Fibroblast of pulmonary artery (primary cell): ENCODE results near the gene GHRHR.
A peak's percentile ranks its signal among the peaks of the same experiment; 100 is the strongest.

ENCODE experiments used
- DNase-seq: peaks from one replicate; pipeline ENCODE4 v3.0.0-alpha.2; 2010; ENCODE audit warnings: low read depth
- H3K4me3 ChIP-seq: replicated peaks from 2 replicates; pipeline ENCODE4 v1.5.1; 2011; ENCODE audit warnings: low read depth, mild to moderate bottlenecking, control low read depth, low read length, moderate library complexity
- CTCF ChIP-seq: IDR thresholded peaks from 2 replicates; pipeline ENCODE4 v1.5.1; 2011; ENCODE audit warnings: mild to moderate bottlenecking, control low read depth, low read length, inconsistent platforms; ENCODE audit errors: missing control alignments

The GHRHR gene

GRCh38 chr7:30983042-30983913, 19.5 kb downstream of the GHRHR start:
- DNase-seq = peak; percentile 84
- peak; percentile 87 for TF ChIP-seq CTCF
- H3K4me3 ChIP-seq = no peak overlapping the region

GRCh38 chr7:30983914-30984247, 20.1 kb downstream of the GHRHR start:
- no peak for DNase-seq
- TF ChIP-seq CTCF = no peak
- no peak overlapping the region for H3K4me3 ChIP-seq

DNA sequence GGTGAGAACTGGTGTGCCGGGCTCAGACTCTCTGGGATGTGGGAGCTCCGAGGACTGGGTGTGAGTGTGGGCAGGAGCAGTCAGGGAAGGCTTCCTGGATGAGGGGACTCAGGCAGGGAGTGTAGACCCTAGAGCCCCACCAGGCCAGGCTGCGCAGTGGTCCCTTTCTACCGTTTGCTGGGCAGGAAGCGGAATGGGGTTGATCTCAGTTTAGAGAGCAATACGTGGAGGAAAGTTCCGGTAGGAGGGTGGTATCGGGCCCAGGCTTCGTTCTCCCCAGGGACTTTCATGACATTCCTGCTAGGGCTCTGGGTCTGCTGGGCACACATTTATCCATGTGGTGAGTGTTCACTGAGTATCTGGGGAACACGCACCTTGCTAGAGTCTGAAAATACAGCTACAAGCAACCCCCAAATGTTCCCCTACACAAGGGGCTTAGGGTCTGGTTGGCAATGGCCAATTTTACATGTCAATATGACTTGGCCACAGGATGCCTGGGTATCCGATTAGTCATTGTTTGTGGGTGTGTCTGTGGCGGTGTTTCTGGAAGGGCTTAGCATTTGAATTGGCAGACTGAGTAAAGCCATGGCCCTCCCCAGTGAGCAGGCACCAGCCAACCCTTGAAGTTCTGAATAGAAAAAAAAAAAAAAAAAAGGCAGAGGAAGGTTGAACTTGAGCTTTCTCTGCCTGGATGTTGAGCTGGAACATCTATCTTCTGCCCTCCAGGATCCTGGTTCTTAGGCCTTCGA, 20.8 kb downstream of the GHRHR start:
- no peak for TF ChIP-seq CTCF
- DNase-seq = peak; percentile 24

DNA sequence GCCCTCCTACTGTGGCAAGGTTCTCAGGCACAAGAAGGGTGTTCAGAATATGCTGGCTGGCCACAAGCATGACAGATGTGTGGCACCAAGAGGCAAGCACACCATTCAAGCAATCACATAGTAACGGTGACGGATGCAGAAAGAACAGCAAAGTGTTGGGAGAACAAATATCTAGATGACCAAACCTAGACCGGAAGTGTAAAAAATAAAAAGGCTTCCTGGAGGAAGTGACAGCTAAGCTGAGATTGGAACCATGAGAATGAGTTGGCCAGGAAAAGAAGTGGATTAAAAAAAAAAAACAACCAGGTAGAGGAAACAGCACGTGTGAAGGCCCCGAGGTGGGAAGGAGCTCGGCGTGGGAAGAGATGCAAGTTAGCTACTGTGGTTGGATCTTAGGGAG, 22.0 kb downstream of the GHRHR start:
- TF ChIP-seq CTCF = no peak
- no peak overlapping the region for H3K4me3 ChIP-seq
- DNase-seq = no peak

More for the DNA sequence above, 20.8 kb downstream of the GHRHR start:
- no peak overlapping the region for H3K4me3 ChIP-seq

GRCh38 chr7:30986331-30986730, 22.6 kb downstream of the GHRHR start:
- no peak for DNase-seq
- no peak overlapping the region for H3K4me3 ChIP-seq
- TF ChIP-seq CTCF = no peak

- no peak for TF ChIP-seq CTCF
- no peak for DNase-seq
- H3K4me3 ChIP-seq = no peak overlapping the region
These were observed 23.0 kb downstream of the GHRHR start for GRCh38 chr7:30986738-30987137.
